Measurements from ENCODE around the gene QRFPR. TPM values are rescaled to one million over a fixed set of nuclear protein-coding genes. Genes with fewer than 3 reads are reported as not detected.

QRFPR gene
- total RNA-seq, 2 donors from 2014 or later, result not detected

DNA sequence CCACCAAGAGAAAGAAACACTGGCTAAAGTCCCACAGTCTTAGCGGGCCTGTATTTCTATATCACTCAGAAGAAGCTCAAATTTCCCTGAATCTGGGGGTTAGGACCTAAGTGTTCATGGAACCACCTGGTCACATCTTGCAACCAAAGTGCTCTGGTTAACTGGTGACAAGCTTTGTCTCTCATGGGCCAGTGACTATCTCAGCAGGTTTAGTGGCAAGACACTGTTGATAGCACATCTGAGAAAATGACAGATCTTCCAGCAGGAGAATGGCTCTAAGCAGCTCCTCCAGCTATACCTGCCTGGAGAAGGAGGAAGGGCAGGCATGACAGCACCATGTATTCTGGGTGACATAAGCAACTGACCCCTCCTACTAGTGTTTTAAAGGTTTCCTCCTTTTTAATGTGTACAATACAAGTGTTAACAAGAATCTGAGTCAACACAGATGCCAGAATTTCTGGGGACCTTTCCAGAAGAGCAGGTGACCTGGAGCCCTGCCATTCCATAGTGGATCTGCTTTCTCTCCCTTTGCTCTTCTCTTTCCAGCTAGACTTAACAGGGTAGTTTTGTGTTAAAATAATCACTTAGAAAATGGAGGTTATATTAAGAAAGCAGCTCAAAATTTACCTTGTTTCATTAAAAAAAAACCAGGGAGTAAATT lies 17.3 kb upstream of the QRFPR start:
- Histone ChIP-seq H3K27me3 (no peaks in the 10 kb centered on the region), H3K9ac (ENCODE audit: low read depth in 2 of 2, low read length in 2 of 2) (no peak overlapping the region), H3K4me1 (no peaks in the 10 kb centered on the region), H3K4me3 (no peak overlapping the region), H3K36me3 (no peaks in the 10 kb centered on the region), H3K9me3 (no peaks in the 10 kb centered on the region), H3K27ac (no peak overlapping the region)
- intact Hi-C loops (cut with DNase I), result no loop called here
- no peak for DNase-seq
- TF ChIP-seq, protein P1, sequence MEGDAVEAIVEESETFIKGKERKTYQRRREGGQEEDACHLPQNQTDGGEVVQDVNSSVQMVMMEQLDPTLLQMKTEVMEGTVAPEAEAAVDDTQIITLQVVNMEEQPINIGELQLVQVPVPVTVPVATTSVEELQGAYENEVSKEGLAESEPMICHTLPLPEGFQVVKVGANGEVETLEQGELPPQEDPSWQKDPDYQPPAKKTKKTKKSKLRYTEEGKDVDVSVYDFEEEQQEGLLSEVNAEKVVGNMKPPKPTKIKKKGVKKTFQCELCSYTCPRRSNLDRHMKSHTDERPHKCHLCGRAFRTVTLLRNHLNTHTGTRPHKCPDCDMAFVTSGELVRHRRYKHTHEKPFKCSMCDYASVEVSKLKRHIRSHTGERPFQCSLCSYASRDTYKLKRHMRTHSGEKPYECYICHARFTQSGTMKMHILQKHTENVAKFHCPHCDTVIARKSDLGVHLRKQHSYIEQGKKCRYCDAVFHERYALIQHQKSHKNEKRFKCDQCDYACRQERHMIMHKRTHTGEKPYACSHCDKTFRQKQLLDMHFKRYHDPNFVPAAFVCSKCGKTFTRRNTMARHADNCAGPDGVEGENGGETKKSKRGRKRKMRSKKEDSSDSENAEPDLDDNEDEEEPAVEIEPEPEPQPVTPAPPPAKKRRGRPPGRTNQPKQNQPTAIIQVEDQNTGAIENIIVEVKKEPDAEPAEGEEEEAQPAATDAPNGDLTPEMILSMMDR (IDR thresholded peaks at IDR 0.05), result no peak

DNA sequence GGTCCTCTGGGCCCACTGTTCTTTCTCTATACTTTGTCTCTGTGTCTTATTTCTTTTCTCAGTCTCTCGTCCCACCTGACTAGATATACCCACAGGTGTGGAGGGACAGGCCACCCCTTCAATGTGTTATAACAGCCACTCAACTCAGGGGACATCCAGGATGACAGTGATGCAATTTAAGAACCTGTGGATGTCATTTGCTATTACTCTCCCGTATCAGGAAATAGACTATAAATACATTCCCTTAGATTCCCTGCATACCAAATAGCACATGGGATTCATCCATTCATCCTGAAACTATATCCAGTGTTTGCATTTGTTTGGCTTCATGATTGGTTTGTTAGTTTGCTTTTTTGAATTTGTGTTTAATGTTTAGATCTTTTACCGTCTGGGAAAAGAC lies 16.6 kb upstream of the QRFPR start:
- H3K9me3 ChIP-seq, result no peaks in the 10 kb centered on the region

DNA sequence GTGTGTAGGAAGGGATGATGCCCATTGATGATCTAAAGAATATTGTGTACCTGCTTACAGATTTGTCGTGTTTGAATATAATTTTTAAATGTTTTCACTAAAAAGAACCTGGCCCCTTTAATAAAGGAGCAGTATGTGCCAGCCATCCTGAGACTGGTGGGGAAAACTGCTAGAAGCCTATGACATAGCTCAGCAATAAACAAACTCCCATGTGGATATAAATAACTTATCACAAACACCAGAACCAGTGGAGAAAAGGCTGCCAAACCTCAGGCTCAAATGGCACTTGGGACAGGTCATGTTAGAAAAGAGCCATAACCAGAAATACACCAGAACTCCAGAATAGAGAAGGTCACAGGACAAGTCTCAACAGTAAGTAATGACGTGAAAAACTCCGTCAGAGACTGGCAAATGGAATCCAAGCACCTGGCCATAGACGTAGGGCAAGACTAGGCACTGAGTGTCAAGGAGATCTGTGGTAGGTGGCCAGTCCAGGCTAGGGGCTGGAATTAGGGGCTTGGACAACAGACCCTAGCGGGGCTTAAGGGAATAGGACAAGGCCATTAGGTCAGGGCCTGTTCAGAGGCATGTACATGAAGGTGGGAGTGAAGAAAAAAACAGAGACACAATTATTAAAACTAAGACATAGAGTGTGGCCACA lies 11.7 kb upstream of the QRFPR start:
- intact Hi-C loops (cut with DNase I), result no loop called here
- Histone ChIP-seq H3K27ac (no peak overlapping the region), H3K36me3 (no peaks in the 10 kb centered on the region), H3K9me3 (no peaks in the 10 kb centered on the region), H3K4me3 (no peak overlapping the region), H3K9ac (ENCODE audit: low read depth in 2 of 2, low read length in 2 of 2) (no peak overlapping the region), H3K4me1 (no peaks in the 10 kb centered on the region), H3K27me3 (no peaks in the 10 kb centered on the region)
- TF ChIP-seq, protein P1 (IDR thresholded peaks at IDR 0.05), result no peak
- DNase-seq, result no peak

More for the DNA sequence above, 16.6 kb upstream of the QRFPR start:
- Histone ChIP-seq H3K36me3 (no peaks in the 10 kb centered on the region), H3K27ac (no peak overlapping the region), H3K27me3 (no peaks in the 10 kb centered on the region), H3K4me1 (no peaks in the 10 kb centered on the region), H3K9ac (ENCODE audit: low read depth in 2 of 2, low read length in 2 of 2) (no peak overlapping the region), H3K4me3 (no peak overlapping the region)
- TF ChIP-seq, protein P1 (IDR thresholded peaks at IDR 0.05), result no peak
- intact Hi-C loops (cut with DNase I), result no loop called here
- no peak for DNase-seq

DNA sequence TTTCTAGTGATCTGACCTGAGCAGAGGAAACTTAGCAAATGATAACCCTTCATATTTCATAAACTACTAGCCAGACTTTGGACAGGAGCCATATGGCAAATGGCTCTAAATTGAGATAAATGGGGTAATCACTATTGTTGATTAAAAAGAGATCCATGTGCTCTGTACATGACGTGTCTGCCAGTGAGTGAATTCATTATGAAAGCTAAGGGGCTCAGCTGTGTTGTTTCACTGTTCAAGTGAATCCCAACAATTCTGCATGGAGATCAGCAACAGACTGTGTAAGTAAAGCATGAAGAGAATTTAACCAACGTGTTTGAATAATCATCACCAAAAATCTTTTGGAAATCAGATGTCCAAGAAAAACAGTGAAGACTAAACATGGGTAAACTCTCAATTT lies 9.5 kb upstream of the QRFPR start:
- Histone ChIP-seq H3K27me3 (no peaks in the 10 kb centered on the region), H3K4me3 (no peak overlapping the region), H3K9me3 (no peaks in the 10 kb centered on the region), H3K9ac (ENCODE audit: low read depth in 2 of 2, low read length in 2 of 2) (no peak overlapping the region), H3K4me1 (no peaks in the 10 kb centered on the region), H3K27ac (no peak overlapping the region), H3K36me3 (no peaks in the 10 kb centered on the region)
- intact Hi-C loops (cut with DNase I), result no loop called here
- no peak for DNase-seq
- TF ChIP-seq, protein P1 (IDR thresholded peaks at IDR 0.05), result no peak

DNA sequence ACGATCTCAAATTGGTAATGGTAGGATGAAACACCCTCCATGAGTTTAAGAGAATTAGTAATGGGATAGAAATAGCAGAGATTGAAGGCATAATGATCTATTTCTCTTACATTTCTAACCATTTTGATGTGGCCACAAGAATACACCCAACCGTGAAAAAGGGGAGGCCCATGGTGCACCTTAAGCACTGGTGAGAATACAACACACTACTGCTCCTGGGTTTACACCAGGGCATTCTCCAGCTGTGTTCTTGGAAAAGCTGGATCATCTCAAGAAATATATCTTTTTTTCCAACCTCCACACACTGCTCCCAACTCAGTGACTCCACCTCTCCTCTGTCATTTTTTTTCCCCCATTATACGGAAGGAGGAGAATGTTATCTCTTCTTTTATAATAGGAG lies 1.5 kb downstream of the QRFPR start:
- Histone ChIP-seq H3K27ac (no peak overlapping the region), H3K9me3 (no peaks in the 10 kb centered on the region), H3K27me3 (peaks cover 8% of the 10 kb centered on the region), H3K36me3 (no peaks in the 10 kb centered on the region), H3K4me3 (no peak overlapping the region), H3K4me1 (no peaks in the 10 kb centered on the region), H3K9ac (ENCODE audit: low read depth in 2 of 2, low read length in 2 of 2) (no peak overlapping the region)
- TF ChIP-seq, protein P1 (IDR thresholded peaks at IDR 0.05), result no peak
- DNase-seq, result no peak
- intact Hi-C loops (cut with DNase I), result no loop called here

Data from colonic mucosa (tissue), 4 donors.